Measurements from ENCODE around the gene EPYC.
"Not testable (repeated sequence)": the region's sequence is repeated elsewhere in the genome, so short reads cannot be mapped to it uniquely, and the experiment has no call there.

The EPYC gene

DNA sequence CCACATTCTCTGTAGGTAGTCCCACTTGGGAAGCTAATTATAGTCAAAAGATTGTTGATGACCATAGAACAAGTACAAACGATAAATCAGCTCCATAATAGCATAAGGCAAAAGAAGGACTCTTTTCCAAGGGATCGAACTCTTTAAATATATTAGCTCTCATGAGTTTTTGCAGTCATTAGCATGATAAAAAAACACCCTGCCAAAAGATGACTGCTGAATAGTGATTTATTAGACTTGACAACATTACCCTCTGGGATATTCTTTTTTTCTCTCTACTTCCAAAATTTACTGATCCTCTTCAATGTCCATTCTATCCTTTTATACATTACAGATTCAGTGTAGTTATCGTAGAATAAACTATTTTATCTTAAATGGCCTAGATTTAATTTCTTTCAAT, 14.2 kb downstream of the EPYC start:
- DNase-seq = no peak

DNA sequence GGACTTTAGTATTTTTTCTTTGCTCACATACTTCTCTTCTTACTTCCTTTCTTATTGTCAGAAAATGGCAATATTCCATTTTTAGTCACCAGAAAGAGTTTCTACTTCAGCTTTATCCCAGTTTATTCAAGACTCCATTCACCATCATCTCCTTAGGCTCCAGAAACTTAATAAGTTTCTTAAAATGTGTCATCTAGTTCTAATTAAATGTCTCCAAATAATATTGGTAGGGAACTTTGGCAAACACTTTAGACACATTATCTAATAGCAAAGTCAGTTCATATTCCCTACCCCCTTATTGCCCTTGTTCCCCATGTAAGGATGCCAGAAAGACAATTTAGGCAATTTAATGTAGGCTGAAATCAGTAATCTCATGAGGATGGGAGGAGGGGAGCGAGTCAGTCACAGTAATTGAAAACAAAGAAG, 15.1 kb downstream of the EPYC start:
- no peak for DNase-seq

GRCh38 chr12:90987520-90987919, 17.3 kb downstream of the EPYC start:
- no peak for DNase-seq

- DNase-seq = no peak
Observed at GRCh38 chr12:90987101-90987500, 17.7 kb downstream of the EPYC start.

GRCh38 chr12:90985331-90985730, 19.4 kb downstream of the EPYC start:
- DNase-seq = not testable (repeated sequence)

GRCh38 chr12:90984114-90984513, 20.7 kb downstream of the EPYC start:
- DNase-seq = no peak

DNA sequence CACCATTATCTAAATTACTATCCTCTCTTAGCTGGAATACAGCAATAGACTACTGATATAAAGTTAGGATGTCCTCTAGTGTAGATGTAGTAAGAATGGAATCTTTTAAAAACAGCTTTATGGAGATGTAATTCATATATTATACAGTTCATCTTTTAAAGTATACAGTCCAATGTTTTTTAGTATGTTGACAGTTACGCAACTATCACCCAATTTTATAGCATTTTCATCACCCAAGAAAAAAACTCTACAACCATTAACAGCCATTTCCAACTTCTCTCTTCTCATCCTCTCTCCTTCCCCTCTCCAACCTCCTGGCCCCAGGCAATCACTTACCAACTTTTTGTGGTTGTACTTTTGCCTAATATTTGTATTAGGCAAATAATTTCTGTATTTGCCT, 22.6 kb downstream of the EPYC start:
- DNase-seq = no peak

GRCh38 chr12:90979951-90980350, 24.8 kb downstream of the EPYC start:
- DNase-seq = no peak

- DNase-seq = no peak
Observed at GRCh38 chr12:90979019-90979418, 25.8 kb downstream of the EPYC start.

DNA sequence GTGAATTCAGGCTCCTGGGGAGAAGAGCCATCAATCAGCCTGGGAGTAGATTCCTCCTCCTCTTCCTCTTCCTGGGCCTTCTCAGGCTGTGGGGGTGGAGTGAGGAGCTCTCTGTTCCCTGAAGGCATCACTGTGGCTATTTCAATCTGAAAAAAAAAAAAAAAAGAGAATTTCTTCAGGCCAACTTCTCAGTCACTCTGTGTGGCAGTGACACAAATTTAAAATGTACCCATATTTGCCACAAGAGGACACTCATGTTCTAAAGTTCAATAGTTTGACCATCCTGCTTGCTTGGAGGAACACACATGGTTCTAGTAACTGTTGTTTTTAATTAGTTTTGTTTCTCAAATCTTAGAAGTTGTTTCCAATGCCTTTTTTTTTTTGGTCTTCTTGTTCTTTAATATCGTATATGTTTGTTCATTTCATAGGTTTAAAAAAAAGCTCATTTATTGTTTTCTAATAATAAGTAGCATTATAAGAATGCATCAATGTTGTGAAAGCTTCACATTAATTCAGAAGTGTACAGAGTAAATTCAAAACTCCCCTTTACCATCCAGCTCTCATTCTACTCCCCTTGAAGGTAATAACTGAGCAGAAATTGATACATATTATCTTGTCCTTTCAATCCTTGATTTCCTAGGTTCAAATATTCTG, 26.5 kb downstream of the EPYC start:
- no peak for DNase-seq

- DNase-seq = no peak
Observed at GRCh38 chr12:90977224-90977623, 27.5 kb downstream of the EPYC start.

DNA sequence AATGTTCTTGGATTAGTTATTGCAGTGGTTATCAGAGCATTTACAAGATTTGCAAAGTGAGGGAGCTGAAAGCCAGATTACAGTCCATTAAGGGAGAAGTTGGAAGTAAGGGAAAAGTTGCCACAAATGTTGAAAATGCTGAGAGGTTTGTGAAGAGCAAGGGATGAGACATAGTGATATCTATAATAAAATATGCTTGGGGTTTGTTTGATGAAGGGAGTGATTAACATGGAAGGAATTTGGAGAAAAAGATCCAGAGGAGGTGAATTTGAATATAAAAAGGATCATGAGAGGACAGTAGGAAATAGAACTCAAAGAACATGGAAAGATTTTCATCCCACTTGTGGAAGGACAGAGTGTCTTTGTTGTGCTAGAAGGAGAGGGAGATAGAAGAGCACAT, 30.5 kb downstream of the EPYC start:
- no peak for DNase-seq

- DNase-seq = no peak
Observed at GRCh38 chr12:90972226-90972625, 32.5 kb downstream of the EPYC start.

DNA sequence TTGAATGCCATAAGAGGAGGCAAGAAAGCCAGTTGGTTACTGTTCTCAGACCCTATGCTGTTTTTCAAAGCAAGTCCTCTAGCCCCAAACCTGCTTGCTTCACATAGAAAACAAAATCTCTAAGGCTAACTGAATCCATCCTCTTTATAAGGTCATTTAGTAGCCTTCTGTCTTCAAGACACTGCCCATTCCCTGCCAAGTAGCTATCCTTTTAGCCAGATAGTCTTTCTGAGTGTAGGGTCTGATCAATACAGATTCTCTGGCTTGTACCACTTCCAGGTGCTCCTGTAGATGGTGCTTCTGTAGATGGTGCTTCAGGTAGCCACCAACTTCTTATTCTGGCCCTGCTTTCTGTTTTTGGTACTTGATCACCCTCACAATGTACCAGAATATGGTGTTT, 33.9 kb downstream of the EPYC start:
- DNase-seq = no peak

DNA sequence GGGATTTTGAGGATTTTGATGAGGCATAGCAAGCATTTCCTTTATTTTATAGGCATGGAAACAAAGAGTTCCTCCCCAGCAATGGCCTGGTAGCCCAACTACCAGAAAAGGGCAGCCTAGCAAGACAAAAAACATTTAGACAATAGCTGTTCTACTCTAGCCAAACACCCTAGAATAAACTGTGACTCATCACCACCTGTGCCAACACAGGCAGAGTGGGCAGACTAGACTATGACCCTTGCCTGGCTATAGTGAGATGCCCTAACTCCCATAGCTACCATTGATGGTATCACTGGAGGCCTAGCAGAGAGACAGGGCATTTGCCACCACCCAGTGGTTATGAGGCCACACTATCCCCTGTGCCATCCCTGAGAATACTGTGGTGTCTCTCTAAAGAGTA, 34.3 kb downstream of the EPYC start:
- no peak for DNase-seq

GRCh38 chr12:90969851-90970250, 34.9 kb downstream of the EPYC start:
- no peak for DNase-seq

GRCh38 chr12:90969346-90969745, 35.4 kb downstream of the EPYC start:
- no peak for DNase-seq

DNA sequence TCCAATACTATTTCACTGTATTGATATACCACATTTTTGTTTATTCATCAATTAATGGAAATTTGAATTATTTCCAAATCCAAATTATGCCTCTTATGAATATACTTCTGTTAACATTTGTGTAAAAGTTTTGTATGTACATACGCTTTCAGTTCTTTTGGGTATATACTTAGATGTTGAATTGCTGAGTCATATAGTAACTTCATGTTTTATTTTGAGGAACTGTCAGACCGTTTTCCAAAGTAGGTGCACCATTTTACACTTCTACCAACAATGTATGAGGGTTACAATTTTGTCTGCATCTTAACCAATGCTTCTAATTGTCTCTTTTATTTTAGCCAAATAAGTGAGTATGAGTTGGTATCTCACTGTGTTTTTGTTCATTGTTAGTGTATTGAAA, 39.6 kb downstream of the EPYC start:
- no peak for DNase-seq

GRCh38 chr12:90964616-90965015, 40.2 kb downstream of the EPYC start:
- DNase-seq = no peak

- DNase-seq = no peak
Observed at GRCh38 chr12:90963946-90964345, 40.8 kb downstream of the EPYC start.

DNA sequence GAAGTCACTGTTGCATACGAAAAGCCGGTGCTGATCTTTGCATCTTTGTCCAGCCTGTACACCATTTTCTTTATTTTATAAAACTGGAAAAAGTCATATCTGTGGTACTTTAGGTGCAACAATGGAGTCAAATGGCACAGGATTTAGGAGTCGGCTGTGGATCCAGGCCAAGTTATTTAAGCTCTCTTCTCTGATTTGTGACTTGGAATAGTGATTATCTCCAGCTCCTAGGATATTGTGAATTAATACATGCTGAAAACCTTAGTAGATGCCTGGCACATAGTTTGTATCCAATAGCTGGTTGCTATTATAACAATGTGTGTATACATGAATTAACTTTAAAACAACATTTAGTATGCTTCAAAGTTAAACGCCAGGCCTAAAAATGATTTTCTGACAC, 43.6 kb downstream of the EPYC start:
- DNase-seq = no peak

- DNase-seq = peak; percentile 23
Observed at GRCh38 chr12:90959538-90960139, 45.1 kb downstream of the EPYC start.

DNA sequence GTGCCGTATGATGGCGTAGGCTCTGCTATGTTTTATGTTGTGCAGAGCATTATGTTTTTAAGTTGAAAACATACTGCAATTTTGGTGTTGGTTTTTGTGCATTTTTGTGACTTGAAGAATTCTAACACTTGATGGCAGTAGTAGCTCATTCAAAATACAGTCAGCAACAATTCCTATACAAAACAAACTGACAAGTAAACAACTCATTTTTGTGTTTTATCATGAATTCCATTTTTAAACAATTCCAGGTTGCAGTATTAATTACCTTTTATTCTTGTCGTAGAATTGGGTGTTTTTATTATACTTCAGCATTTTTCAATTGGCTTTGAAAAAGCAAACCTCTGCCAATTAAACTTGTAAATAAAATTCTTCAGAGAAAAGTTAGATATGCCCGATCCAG, 45.7 kb downstream of the EPYC start:
- DNase-seq = no peak

DNA sequence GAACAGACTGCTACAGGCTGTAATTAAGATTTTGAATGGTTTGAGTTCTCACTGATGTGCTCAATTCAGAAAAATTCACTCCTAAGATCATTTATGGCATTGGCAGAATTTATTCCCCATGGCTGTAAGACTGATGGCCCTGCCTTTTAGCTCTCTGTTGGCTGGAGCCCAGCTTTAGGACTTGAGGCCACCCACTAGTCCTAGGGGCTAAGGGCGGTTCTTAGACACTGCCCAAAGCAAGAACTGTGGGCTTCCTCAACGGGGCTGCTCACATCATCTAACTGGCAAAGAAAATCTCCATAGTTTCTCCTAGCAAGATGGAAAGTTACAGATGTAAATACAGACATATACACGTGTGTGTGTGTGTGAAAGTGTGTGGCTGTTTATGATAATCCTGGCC, 46.4 kb downstream of the EPYC start:
- DNase-seq = no peak

DNA sequence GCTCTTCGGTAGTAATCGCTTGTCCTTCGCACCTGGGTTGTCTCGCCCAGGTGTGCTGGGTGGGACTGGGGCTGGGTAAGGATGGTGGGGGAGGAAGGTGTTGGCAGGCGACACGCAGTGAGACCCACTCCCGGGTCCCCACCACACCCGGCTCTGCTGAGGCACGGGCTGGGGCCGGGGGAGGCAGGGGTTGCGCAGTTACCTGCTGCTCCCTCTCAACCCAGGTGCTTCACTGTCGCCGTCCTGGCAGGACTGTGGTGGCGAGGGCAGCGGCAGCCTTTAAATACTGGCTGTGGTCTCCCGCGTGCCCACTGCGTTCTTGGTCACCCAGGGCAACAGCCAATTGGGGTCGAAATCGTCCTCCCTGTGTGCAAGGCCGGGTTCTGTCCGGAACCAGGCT, 49.9 kb downstream of the EPYC start, which contains the start of gene CCER1:
CCER1 (minus strand) TSS at position 256 of the 400 bp plus-strand sequence. CDS start 434 bp downstream, outside the sequence.
- DNase-seq = no peak

Data from stimulated activated CD4-positive, alpha-beta T cell treated with anti-CD3 and anti-CD28 coated beads, Interleukin-4, amount 100 ng/mL, for 24 hours (primary cell).